ENCODE data around the gene SIAE. TPM values are rescaled to one million over a fixed set of nuclear protein-coding genes. Genes with fewer than 3 reads are reported as not detected.

The SIAE gene
- total RNA-seq, 1 donor from 2014 or later, result 28.8 TPM

DNA sequence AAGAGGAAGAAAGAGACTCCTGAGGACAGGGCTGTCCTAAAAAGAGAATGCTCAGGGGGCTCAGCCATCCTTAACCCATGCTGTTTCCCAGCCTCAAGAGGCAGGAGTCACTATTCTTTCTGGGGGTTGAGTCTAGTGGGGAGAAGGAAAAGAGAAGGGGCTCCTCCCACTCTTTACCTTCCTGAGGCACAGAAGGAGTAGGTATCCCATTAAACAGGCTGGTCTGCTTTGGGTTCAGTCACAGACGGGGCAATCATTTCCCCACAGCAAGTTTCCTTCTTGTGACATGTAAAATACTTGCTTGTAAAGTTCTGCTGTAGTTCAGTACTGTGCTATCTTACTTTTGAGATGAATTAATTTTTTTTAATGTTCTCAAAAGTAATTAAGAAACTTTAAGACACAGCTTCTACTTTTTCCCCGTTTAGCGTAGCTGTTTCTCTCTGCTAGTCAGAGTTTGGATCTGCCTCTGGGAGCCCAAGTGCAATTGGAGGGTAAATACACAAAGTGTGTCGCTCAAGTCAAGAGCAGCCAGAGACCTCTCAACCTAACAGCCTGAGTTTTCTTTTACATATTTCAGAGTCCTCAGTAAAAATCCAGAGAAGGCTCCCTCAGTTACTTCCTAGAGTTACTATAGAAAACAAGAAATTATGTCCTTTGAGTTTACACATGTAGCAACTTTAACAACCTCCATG, 88.7 kb downstream of the SIAE start:
- TF ChIP-seq, protein P1, sequence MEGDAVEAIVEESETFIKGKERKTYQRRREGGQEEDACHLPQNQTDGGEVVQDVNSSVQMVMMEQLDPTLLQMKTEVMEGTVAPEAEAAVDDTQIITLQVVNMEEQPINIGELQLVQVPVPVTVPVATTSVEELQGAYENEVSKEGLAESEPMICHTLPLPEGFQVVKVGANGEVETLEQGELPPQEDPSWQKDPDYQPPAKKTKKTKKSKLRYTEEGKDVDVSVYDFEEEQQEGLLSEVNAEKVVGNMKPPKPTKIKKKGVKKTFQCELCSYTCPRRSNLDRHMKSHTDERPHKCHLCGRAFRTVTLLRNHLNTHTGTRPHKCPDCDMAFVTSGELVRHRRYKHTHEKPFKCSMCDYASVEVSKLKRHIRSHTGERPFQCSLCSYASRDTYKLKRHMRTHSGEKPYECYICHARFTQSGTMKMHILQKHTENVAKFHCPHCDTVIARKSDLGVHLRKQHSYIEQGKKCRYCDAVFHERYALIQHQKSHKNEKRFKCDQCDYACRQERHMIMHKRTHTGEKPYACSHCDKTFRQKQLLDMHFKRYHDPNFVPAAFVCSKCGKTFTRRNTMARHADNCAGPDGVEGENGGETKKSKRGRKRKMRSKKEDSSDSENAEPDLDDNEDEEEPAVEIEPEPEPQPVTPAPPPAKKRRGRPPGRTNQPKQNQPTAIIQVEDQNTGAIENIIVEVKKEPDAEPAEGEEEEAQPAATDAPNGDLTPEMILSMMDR (conservative IDR thresholded peaks at IDR 0.05), result no peak
- Mint-ChIP-seq H3K4me1 (ENCODE audit: unreplicated experiment) (no peaks in the 10 kb centered on the region), H3K4me3 (no peak overlapping the region), H3K9me3 (no peaks in the 10 kb centered on the region), H3K27ac (no peak overlapping the region), H3K36me3 (no peaks in the 10 kb centered on the region), H3K27me3 (peaks cover 20% of the 10 kb centered on the region)
- no peak for DNase-seq (ENCODE audit: extremely low spot score, unreplicated experiment)

DNA sequence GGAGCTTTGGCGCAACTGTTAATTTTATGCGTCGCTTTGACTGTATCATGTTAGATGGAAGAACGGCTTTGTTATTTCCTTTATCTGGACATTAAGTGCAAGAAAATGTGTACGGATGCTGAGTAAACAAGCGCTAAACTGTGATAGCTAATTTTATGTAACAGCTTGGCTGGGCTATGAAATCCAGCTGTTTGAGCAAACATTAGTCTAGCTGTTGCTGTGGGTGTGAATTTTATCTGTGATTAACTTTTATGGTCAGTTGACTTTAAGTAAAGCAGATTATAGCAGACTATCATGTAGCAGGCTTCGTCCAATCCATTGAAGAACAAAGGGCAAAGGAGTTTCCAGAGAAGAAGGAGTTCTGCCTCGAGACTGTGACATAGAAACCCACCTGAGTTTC, 89.8 kb downstream of the SIAE start:
- no peaks in the 10 kb centered on the region for H3K4me1 Mint-ChIP-seq (ENCODE audit: unreplicated experiment)
- H3K36me3 Mint-ChIP-seq, result no peaks in the 10 kb centered on the region
- H3K27ac Mint-ChIP-seq, result no peak overlapping the region
- no peaks in the 10 kb centered on the region for H3K9me3 Mint-ChIP-seq
- no peak overlapping the region for H3K4me3 Mint-ChIP-seq
- peaks cover 16% of the 10 kb centered on the region for H3K27me3 Mint-ChIP-seq
- DNase-seq (ENCODE audit: extremely low spot score, unreplicated experiment), result no peak
- TF ChIP-seq, protein P1 (conservative IDR thresholded peaks at IDR 0.05), result no peak

Other genes starting within 250 kb of the SIAE start
- not detected in 2 replicates for gene OR8B4, start 248.9 kb downstream of the SIAE start, total RNA-seq (ENCODE audit: low replicate concordance)
- gene OR8B8, start 228.0 kb downstream of the SIAE start, total RNA-seq (ENCODE audit: low replicate concordance), result 0.14 TPM in 1 of 2 replicates, not detected in the other
- gene OR8B12, start 130.1 kb downstream of the SIAE start, total RNA-seq (ENCODE audit: low replicate concordance), result not detected in 2 replicates
- gene OR8A1, start 103.7 kb downstream of the SIAE start, total RNA-seq (ENCODE audit: low replicate concordance), result 0.10 TPM in 1 of 2 replicates, not detected in the other
- 0.17 TPM in 1 of 2 replicates, not detected in the other for gene PANX3, start 62.3 kb downstream of the SIAE start, total RNA-seq (ENCODE audit: low replicate concordance)
- gene TBRG1, start 50.9 kb downstream of the SIAE start, total RNA-seq (ENCODE audit: low replicate concordance), result 29.4 and 41.1 TPM in 2 replicates
- 7.2 and 13.4 TPM in 2 replicates for gene SPA17, start 165 bp upstream of the SIAE start, total RNA-seq (ENCODE audit: low replicate concordance)
- 3.6 and 17.3 TPM in 2 replicates for gene NRGN, start 66.2 kb upstream of the SIAE start, total RNA-seq (ENCODE audit: low replicate concordance)
- gene VSIG2, start 78.5 kb upstream of the SIAE start, total RNA-seq (ENCODE audit: low replicate concordance), result 8.7 and 14.8 TPM in 2 replicates
- gene ESAM, start 88.6 kb upstream of the SIAE start, total RNA-seq (ENCODE audit: low replicate concordance), result 3.6 and 3.7 TPM in 2 replicates
- gene MSANTD2, start 126.7 kb upstream of the SIAE start, total RNA-seq (ENCODE audit: low replicate concordance), result 13.2 and 27.4 TPM in 2 replicates
- gene ROBO3, start 191.7 kb upstream of the SIAE start, total RNA-seq (ENCODE audit: low replicate concordance), result 5.5 and 27.4 TPM in 2 replicates
- not detected in 2 replicates for gene ROBO4, start 224.1 kb upstream of the SIAE start, total RNA-seq (ENCODE audit: low replicate concordance)
- gene HEPN1, start 245.5 kb upstream of the SIAE start, total RNA-seq (ENCODE audit: low replicate concordance), result not detected in 2 replicates

All from type B pancreatic cell (in vitro differentiated cells).